ENCODE measurements around the gene FAM20C. TPM values are rescaled to one million over a fixed set of nuclear protein-coding genes. Genes with fewer than 3 reads are reported as not detected.

FAM20C gene
- total and polyA plus RNA-seq, 2 of the 8 experiments (the other 6 are each of a cell fraction or from before 2014, with no cell fraction given) = 9.5 to 34.8 TPM

- H3K79me1 ChIP-seq (ENCODE audit: low read depth, low read length) = peaks cover 3% of the 10 kb centered on the region; the same call in 1 of the 2 replicates
- H2AK5ac ChIP-seq (ENCODE audit: low read depth, low read length) = no peak overlapping the region
- no peak overlapping the region for H2BK15ac ChIP-seq (ENCODE audit: low read length)
- no peak overlapping the region for H2BK120ac ChIP-seq (replicated peaks; ENCODE audit: low read depth, low read length)
- no peak overlapping the region for H3K9ac ChIP-seq (replicated peaks in 1 of 4; ENCODE audit: extremely low read depth in 1 of 4, low read depth in 3 of 4, low read length in 3 of 4)
- H3K4me2 ChIP-seq (ENCODE audit: insufficient read depth in 1 of 2, low read depth in 2 of 2, low read length in 2 of 2) = no peak overlapping the region
- FAIRE-seq (no peak), DNase-seq (ENCODE audit: low read depth in 1 of 2, low spot score in 2 of 2) (no peak)
- no peak overlapping the region for H2BK5ac ChIP-seq (ENCODE audit: low read depth, low read length)
- H4K20me1 ChIP-seq (replicated peaks in 1 of 2; ENCODE audit: control insufficient read depth in 1 of 2, insufficient read depth in 2 of 2, low read length in 2 of 2) = peaks cover under 1 to 7% of the 10 kb centered on the region in 2 experiments
- ChIA-PET POLR2A (ENCODE audit: partially characterized antibody) (no interaction called here), CTCF (ENCODE audit: partially characterized antibody) (interaction anchor here (1.0 to 1.6 kb wide), 2 partner anchors 13 to 21 kb away, joined by 3 to 5 read pairs; no protein-coding TSS in a partner anchor)
- peak overlapping the region; percentile 85; the same call in 1 of the 2 replicates for H4K8ac ChIP-seq (ENCODE audit: extremely low read depth, insufficient read depth, low read length)
- H3K4me1 ChIP-seq (replicated peaks in 1 of 4; ENCODE audit: control insufficient read depth in 3 of 4, insufficient read depth in 4 of 4, low read length in 3 of 4) = peaks cover 0 to 2% (median 0%) of the 10 kb centered on the region in 4 experiments; a peak in 1 of 7 replicates
- no peaks in the 10 kb centered on the region; a peak in 1 of 4 replicates for H3K79me2 ChIP-seq (ENCODE audit: control insufficient read depth in 1 of 2, insufficient read depth in 2 of 2, low read length in 2 of 2)
- H2AFZ ChIP-seq (ENCODE audit: low read length) = no peak overlapping the region
- no peaks in the 10 kb centered on the region for H3K9me3 ChIP-seq (ENCODE audit: insufficient read depth in 2 of 2, low read depth in 1 of 2, low read length in 1 of 2)
- H3K23me2 ChIP-seq (ENCODE audit: low read depth, low read length) = no peaks in the 10 kb centered on the region
- no peak overlapping the region for H3K27ac ChIP-seq (ENCODE audit: low read depth, low read length)
- peaks cover 0 to 12% (median 3%) of the 10 kb centered on the region in 4 experiments; a peak in 4 of 8 replicates for H3K36me3 ChIP-seq (ENCODE audit: control insufficient read depth in 2 of 4, insufficient read depth in 4 of 4, low read length in 3 of 4)
- no peak overlapping the region for H2BK20ac ChIP-seq (ENCODE audit: low read length)
- no peak overlapping the region for H3K4me3 ChIP-seq (ENCODE audit: extremely low read depth in 1 of 4, insufficient read depth in 2 of 4, low read depth in 3 of 4, low read length in 4 of 4)
- H3K4ac ChIP-seq (replicated peaks; ENCODE audit: insufficient read length, low read depth, low read length) = no peak overlapping the region
- H3K27me3 ChIP-seq (replicated peaks in 1 of 4; ENCODE audit: control insufficient read depth in 3 of 4, extremely low read depth in 1 of 4, insufficient read depth in 3 of 4, low read length in 3 of 4) = no peaks in the 10 kb centered on the region
- no peak overlapping the region for H4K5ac ChIP-seq (ENCODE audit: insufficient read length, low read depth, low read length)
- no peak overlapping the region for H3K18ac ChIP-seq (ENCODE audit: extremely low read depth, low read length)
- no peak overlapping the region for H4K91ac ChIP-seq (replicated peaks; ENCODE audit: insufficient read length, low read length)
- no peak overlapping the region for H2BK12ac ChIP-seq (ENCODE audit: low read depth, low read length)
- no peak overlapping the region for H3K56ac ChIP-seq (replicated peaks; ENCODE audit: insufficient read length, low read depth, low read length)
- 92% methylated on average over 36 of the region's 36 CpGs; no CpG with 5 or more reads in 1 of the 2 experiments for WGBS, 2 experiments (ENCODE audit: extremely low coverage in 1 of 2, insufficient coverage in 1 of 2, insufficient read length in 1 of 2, insufficient replicate concordance in 2 of 2, low coverage in 1 of 2, low lambda C conversion rate in 2 of 2, missing lambda C conversion rate in 1 of 2)
- H3K14ac ChIP-seq (ENCODE audit: insufficient read length) = no peak overlapping the region
- no peak overlapping the region for H3K23ac ChIP-seq (ENCODE audit: insufficient read length)
- TF ChIP-seq HDAC2 (IDR thresholded peaks at IDR 0.05; ENCODE audit: borderline replicate concordance in 1 of 2, low read depth in 2 of 2, low read length in 2 of 2) (no peak), E2F6 (IDR thresholded peaks at IDR 0.05) (no peak), ZNF274 (IDR thresholded peaks at IDR 0.05; ENCODE audit: borderline replicate concordance, extremely low read depth, low read length) (no peak), CBX5 (IDR thresholded peaks at IDR 0.05; ENCODE audit: low read depth, low read length) (no peak), JUND (IDR thresholded peaks at IDR 0.05; ENCODE audit: low read length) (no peak), CBX8 (IDR thresholded peaks at IDR 0.05; ENCODE audit: borderline replicate concordance, low read depth, low read length) (no peak), SP2 (IDR thresholded peaks at IDR 0.05; ENCODE audit: low read length) (no peak), BRCA1 (IDR thresholded peaks at IDR 0.05; ENCODE audit: low read depth, low read length) (no peak), USF2 (IDR thresholded peaks at IDR 0.05; ENCODE audit: low read length) (no peak), SIRT6 (IDR thresholded peaks at IDR 0.05; ENCODE audit: low read length) (no peak), CREB1 (IDR thresholded peaks at IDR 0.05) (no peak)
Measured at GRCh38 chr7:245574-246295, 53.4 kb downstream of the FAM20C start.
